Measurements from ENCODE around the gene ZNF222. TPM values are rescaled to one million over a fixed set of nuclear protein-coding genes. Genes with fewer than 3 reads are reported as not detected.

ZNF222 gene
- total RNA-seq, 4 donors from 2014 or later = 1.1 to 6.7 (median 3.1) TPM

- peaks cover 0 to 19% (median 5%) of the 10 kb centered on the region in 3 donors for H3K4me1 ChIP-seq
- intact Hi-C loops (cut with DNase I) = no loop called here
- peaks cover 0 to 24% (median 4%) of the 10 kb centered on the region in 3 donors for H3K9me3 ChIP-seq
- H3K27me3 ChIP-seq = no peaks in the 10 kb centered on the region
- TF ChIP-seq CTCF (IDR thresholded peaks at IDR 0.05) (no peak), POLR2A (IDR thresholded peaks at IDR 0.05) (no peak)
- DNase-seq = no peak
- H3K27ac ChIP-seq = peak overlapping the region; percentile 78 to 86 (median 84)
- peak overlapping the region; percentile 56 to 88 (median 76) for H3K4me3 ChIP-seq
- H3K36me3 ChIP-seq = peaks cover 0 to 24% (median 4%) of the 10 kb centered on the region in 3 donors
- 3% methylated on average over 5 to 11 of the region's 14 CpGs for WGBS, 2 donors
These were observed 40.5 kb upstream of the ZNF222 start for GRCh38 chr19:43984687-43985000.

DNA sequence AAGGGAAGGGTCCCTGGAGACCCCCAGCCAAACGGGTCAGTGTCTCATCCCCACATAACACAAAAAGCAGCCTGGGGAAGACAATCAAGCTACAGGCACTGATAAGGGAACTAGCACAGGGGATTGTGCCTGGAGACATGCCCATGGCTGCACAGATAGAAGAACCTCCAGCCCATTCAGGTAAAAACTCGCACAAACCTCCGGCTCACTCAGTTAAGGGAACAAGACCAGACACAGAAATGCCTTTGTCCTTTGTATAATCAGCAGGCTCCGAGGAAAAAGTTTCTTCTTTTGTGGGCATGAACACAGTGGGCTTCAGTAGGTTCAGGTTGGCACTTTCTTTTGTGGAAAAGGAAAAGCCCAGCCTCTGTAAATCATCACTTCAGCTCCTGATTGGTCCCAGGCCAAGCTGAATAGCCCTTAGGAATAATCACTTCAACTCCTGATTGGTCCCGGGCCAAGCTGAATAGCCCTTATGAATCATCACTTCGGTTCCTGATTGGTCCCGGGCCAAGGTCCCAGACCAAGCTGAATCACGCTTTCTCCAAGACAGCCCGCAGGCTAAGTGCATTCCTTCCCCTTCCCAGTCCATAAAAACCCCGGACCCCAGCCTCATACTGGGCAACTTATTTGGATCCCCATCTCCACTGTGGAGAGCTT, 27.4 kb upstream of the ZNF222 start:
- peaks cover 0 to 13% (median 5%) of the 10 kb centered on the region in 3 donors for H3K4me1 ChIP-seq
- H3K4me3 ChIP-seq = no peak overlapping the region
- H3K27ac ChIP-seq = no peak overlapping the region
- no peaks in the 10 kb centered on the region for H3K27me3 ChIP-seq
- no peak for TF ChIP-seq CTCF (IDR thresholded peaks at IDR 0.05)
- no peak for TF ChIP-seq POLR2A (IDR thresholded peaks at IDR 0.05)
- intact Hi-C loops (cut with DNase I) = no loop called here
- peaks cover 0 to 52% (median 7%) of the 10 kb centered on the region in 3 donors for H3K36me3 ChIP-seq
- DNase-seq = no peak
- peaks cover 0 to 33% (median 10%) of the 10 kb centered on the region in 3 donors for H3K9me3 ChIP-seq
- WGBS, 2 donors = 39 to 65% methylated on average over 7 to 8 of the region's 10 CpGs

DNA sequence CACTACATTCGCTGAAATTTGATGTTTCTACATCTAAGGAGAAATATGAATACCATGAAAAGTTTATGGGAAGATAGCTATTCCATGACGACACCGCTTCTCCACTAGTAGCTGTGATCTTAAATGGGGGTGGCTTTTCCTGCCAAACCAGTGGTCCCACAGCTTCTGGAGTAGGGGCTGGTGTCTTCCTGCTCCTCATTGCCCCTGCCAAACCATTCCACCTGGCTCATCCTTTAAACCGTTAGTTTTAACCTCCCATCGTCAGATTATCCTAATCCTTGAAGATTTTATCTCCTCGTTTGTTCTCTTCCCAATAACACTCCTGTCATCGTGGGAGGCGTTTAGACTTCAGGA, 23.0 kb upstream of the ZNF222 start:
- H3K27me3 ChIP-seq = no peaks in the 10 kb centered on the region
- no peak for DNase-seq
- peaks cover 0 to 23% (median 0%) of the 10 kb centered on the region in 3 donors for H3K36me3 ChIP-seq
- intact Hi-C loops (cut with DNase I) = no loop called here
- H3K27ac ChIP-seq = peak overlapping the region; percentile 80 to 84 (median 82)
- H3K9me3 ChIP-seq = peaks cover 0 to 30% (median 5%) of the 10 kb centered on the region in 3 donors
- H3K4me1 ChIP-seq = peaks cover 0 to 26% (median 5%) of the 10 kb centered on the region in 3 donors
- 12 to 13% methylated on average over 8 of the region's 8 CpGs for WGBS, 2 donors
- H3K4me3 ChIP-seq = peak overlapping the region; percentile 64 to 90 (median 83)
- TF ChIP-seq POLR2A (IDR thresholded peaks at IDR 0.05) (no peak), CTCF (IDR thresholded peaks at IDR 0.05) (no peak)

- Histone ChIP-seq H3K27me3 (no peaks in the 10 kb centered on the region), H3K4me3 (peak within 1 kb of the TSS; percentile 64 to 90 (median 83)), H3K36me3 (peaks cover 0 to 23% (median 3%) of the 10 kb centered on the region in 3 donors), H3K9me3 (peaks cover 0 to 31% (median 6%) of the 10 kb centered on the region in 3 donors), H3K4me1 (peaks cover 0 to 22% (median 5%) of the 10 kb centered on the region in 3 donors), H3K27ac (peak within 1 kb of the TSS; percentile 80 to 84 (median 82))
- peak; percentile 56 for DNase-seq
- intact Hi-C loops (cut with DNase I) = no loop called here
- WGBS, 2 donors = 0% methylated on average over 41 to 43 of the region's 48 CpGs
- TF ChIP-seq CTCF (IDR thresholded peaks at IDR 0.05) (peak in 1 of 6 experiments; percentile 22), POLR2A (IDR thresholded peaks at IDR 0.05) (peak in 2 of 4 donors; percentile 31 to 63)
These were observed 22.4 kb upstream of the ZNF222 start, which contains the start of gene ZNF230 for GRCh38 chr19:44002566-44003460. TSS of gene ZNF230 (plus strand) at chr19:44002957. CDS start at chr19:44007079, 4,122 bp downstream.
